Stimulated activated CD4-positive, alpha-beta T cell treated with anti-CD3 and anti-CD28 coated beads, Interleukin-2, amount 100 ng/mL, for 4 hours (primary cell): ENCODE results near the gene PPP2R2C.

ENCODE experiments used
- DNase-seq: peaks from one replicate; pipeline ENCODE4 v3.0.0-alpha.2; 2020; ENCODE audit warnings: low read depth

Gene PPP2R2C

DNA sequence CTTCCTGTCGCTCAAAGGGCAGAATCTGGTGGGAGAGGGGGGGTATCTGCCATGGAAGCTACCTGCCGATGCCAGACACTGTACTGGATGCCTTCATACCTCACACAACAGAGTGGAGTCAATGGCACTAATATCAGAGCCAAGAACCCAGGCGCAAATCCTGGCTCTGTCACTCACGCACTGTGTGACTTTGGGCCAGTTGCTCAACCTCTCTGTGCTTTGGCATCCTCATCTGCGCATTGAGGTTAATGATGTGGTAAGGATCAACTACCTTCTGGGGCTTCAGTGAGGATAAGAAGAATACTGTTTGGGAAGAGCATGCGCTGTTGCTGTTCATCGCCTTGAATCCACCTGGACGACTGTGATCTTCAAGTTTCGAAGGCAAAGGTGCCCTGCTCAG lies 70.6 kb downstream of the PPP2R2C start:
- DNase-seq: no peak

DNA sequence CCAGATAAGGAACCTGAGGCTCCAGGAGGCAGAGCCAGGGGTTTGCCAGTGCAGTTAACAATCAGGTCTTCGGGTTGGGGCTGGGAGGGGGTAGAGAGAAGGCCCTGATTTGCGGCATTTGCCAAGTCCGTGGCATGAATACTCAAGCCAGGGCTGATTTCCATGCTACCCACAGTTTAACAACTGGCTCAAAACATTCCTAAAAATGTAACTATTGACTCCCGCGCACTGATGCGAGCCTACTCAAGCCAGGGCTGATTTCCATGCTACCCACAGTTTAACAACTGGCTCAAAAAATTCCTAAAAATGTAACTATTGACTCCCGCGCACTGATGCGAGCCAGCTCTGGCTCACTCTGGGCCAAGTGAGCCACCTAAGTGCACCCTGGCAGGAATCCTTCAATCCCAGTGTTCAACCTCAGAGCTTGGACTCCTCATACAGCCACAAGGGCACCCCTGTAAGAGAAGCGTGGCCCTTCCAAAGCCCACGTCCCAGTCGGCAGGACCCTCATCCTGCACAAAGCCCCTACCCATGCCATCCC lies 75.6 kb downstream of the PPP2R2C start:
- DNase-seq: no peak

DNA sequence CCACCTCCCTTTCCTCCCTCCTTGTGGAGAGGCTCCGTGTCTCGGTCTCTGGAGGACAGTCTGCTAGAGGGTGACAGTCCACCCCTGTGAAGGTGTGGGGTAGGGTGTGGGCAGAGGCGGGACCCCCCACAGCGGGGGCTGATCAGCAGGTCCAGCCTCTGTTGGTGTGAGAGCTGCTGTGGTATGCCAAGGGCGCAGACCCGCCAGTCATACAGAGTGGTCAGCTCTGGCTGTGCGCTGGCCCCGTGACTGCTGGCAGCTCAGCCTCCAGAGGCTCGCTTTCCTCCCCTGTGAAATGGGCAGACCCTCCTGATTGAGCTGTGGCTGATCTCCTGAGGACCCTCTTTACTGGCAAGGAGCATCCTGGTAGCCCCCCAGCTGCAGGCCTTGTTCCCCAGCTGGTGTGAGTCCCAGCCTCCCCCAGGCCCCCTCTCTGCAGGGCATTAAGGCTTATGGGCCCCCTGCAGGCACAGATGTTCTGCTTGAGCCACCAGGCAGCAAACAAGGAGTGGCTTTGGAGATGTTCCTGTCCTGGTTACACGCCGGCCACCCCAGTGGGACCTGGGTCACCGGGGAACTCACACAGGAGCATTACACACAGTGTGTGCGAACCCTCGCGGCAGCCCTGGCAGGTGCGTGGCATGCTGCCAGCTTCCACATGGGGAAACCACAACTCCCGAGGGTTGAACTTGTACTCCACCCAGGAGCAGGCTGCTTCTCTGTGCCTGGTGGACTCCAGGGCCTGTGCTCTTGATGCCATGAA lies 76.8 kb downstream of the PPP2R2C start:
- DNase-seq: no peak

DNA sequence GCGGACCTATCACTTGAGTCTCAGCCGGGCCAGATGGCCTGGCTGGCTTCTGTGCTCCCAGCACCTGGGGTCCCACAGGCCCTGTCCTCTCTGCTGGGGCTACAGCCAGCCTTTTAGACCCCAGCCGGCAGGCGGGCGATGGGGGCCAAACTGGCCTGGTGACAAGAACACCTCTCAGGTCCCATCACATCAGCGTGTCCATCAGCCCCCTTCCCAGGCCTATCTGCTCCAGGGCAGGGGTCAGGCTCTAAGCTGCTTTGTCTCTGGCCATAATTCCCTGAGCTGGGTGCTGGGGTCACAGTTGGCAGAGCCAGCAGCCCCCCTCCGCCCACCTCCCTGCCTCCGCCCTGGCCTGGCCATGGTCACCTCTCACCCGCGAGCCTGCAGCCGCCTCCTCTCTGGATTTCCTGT lies 77.7 kb downstream of the PPP2R2C start:
- DNase-seq: no peak

DNA sequence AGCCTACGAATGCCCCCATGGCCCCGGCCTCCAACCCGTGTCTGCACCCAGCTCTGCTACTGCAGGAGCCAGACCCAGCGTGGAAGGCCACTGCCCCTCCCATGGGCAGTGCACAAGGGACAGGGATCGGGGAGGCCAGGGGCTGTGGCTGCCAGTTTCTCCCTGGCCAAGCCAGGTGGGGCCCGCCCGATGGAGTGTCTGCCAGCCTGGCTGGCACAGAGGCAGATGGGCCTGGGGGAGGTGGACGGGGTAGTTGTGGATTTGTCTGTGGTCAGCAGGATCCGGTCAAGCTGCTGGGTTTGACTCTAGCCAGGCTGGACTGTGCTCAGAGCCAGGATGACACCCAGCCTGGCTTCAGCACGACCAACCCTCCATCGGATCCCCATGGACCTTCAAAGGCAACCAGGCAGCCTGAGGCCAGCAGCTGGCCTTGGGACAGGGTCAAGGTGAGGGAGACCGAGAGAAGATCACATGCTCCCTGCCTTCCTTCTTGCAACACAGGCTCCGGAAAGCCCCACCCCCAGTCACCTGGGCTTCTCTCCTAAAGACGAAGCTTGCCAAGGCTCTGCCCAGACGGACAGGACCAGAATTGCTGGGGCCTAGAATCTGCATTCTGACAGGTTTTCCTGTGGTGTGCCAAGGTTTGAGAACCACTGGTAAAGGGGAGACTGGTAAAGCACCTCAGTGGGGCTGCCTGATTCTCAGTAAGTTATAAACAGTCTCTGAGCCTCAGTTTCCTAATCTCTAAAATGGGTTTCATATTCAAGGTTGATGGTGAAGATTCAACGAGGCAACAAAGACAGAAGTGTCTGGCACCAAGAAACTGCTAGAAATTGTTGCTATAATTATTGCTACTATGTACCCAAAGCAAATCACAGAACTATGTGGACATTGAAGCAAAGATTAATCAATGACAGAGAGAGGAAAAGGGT lies 78.6 kb downstream of the PPP2R2C start:
- DNase-seq: no peak

DNA sequence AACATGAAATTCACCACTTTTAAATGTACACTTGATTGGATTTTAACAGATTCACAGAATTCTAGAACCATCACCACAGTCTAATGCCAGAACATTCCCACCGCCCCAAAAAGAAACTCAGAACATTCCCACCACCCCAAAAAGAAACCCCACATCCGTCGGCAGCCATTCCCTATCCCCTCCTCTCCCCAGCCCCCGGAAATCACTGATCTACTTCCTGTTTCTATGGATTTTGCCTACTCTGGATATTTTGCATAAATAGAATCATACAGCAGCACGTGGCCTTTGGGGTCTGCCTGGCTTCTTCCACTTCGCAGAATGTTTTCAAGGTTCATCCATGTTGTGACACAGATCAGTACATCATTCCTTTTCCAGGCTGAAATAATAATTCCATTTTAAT lies 79.3 kb downstream of the PPP2R2C start:
- DNase-seq: no peak

DNA sequence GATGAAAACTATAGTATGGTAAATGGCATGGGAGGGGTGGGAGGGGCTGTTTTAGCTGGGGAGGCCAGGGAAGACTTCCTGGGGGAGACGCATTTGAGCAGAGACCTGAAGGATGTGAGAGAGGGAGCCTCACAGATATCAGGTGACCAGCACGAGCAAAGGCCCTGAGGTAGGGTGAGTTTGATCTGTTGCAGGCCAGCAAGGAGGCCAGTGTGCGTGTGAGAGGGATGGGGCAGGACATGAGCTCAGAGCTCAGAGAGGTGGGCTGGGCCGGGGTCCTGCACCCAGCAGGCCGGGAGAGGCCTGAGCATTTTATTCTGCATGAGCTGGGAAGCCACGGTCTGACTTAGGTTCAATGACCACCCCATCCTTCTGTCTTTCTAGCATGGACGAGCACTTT lies 80.0 kb downstream of the PPP2R2C start:
- DNase-seq: no peak

DNA sequence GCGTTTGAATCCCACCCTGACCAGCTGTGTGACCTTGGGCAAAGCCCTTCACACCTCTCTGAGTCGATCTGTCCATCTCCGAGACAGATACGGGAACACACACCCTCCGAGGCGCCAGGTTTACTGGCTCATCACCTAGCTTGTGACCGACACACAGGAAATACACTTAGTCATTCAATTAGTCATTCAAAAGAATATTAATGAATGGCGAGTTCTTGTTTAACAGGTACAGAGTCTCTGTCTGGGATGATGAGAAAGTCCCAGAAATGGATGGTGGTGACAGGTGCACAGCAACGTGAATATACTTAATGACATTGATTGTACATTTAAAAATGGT lies 80.6 kb downstream of the PPP2R2C start:
- DNase-seq: no peak

DNA sequence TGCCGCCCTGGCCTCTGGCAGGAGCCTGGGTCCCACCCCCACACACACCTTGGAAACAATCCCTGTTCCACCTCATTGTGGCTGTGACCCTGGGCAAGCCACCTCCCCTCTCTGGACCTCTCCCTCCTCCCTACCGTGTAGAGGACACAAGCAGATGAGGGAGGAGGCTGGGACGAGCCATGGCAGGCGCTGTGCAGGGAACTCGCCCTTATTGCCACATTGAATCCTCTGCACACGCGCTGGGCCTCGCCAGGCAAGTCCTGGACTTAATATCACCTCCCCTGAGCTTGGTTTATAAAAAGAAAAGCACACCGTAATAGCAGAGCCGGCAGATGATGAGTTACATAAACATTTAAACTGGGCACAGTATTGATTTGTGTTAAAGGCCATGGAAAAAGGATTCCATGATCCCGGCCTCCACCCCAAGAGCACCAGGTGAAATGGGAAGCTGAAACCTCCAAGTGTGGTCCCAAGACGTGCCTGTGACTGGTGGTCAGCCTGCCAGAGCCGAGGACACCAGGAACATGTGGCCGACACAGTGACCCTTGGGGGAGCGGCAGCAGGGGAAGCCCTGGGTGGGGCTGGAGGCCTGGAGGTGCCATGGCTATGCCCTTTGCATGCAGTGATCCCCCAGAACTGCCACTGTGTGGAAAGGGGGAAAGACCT lies 81.1 kb downstream of the PPP2R2C start:
- DNase-seq: no peak

DNA sequence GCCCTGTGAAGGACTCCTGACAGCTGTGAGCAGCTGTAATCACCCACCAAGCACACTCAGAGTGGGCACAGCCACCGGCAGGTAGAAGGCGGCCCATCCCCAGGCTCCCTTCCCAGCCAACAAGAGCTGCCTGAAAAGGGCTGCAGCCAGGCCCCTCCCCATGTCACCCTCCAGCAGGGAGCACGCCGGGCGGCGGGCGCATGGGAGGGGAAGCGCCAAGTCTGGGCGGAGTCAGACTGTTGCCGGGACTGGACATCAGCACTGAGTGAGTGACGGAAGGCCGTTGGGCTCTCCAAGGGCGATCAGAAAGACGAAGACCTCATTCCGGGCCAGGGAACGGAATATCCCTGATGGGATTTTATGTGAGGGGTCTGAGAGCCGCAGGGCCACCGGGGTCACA lies 82.1 kb downstream of the PPP2R2C start:
- no peak for DNase-seq

DNA sequence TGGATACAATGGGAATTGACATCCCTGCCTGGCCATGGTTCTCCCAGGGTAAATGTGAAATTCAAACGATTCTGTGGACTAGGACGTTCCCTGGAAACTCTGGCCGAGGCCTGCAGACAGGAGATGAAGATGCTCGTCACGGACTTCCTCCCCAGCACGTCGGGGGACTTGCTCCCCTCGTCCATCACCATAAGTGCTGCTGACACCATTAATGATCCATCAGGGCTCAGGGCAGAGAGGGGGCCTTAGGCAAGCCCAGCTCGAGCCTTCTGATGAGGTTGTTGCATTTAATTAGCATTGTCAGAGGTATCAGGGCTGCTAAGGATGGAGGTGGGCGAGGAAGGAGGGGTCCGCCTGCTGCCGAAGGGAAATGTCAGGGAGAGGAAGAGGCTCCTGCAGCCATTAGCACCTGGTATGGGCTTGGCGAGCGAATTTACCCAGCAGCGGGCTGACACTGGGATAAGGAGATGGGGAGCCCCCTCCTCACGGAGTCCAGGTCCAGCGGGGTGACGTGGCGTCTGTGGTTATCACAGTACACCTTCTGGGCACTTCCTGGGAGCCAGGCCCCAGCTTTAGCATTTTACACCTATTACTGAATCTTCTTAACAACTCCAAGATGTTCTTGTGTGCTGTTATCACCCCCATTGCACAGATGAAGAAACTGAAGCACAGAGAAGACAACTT lies 83.1 kb downstream of the PPP2R2C start:
- no peak for DNase-seq

DNA sequence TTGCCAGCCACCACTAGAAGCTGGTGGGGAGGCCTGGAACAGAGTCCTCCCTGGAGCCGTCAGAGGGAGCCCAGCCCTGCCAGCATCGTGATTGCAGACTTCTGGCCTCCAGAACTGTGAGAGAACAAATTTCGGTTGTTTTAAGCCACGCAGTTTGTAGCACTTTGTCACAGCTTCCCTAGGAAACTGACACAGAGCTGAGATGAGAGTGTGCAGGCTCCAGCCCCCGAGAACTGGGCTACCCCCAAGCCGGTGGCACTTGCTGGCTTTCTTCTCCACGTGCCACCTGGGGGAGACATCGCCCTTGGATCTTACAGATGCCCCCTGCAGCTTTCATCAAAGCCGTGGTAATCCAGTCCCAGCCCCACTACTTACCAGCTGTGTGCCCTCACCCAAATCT lies 83.7 kb downstream of the PPP2R2C start:
- no peak for DNase-seq

DNA sequence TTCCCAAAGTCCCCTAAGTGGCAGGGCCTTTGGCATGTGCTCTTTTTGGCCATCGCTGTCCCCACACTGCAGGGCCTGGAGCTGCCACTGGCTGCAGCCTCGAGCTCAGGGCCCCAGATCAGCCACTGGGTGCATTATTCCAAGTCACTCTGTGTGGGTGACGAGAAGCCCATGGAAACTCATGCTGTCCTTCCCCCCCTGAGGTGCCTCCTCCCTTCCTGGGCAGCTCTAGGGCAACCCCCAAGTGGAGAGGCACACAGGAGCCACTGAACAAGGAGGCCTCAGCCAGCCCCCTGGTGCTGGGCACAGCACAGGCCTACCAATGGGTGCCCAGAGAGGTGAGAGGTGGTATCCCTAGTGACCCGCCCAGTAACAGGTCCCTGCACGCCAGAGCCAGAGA lies 84.5 kb downstream of the PPP2R2C start:
- no peak for DNase-seq

DNA sequence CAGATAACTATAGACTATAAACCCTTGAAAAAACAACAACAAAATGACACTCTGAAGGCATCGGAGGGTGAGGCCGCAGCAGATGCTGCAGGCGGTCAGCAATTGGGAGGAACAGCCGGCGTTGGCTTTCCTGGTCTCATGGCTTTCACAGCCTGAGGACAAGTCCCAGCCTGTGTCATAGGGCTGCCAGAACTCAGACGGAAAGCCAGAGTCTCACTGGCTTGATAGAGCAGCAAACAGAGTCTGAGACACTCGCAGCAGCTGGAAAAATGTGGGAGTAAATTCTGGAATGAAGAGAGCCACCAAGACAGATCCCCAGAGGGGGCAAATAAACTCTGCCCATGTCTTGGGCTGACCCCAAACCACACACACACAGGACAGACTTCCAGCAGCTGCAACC lies 86.3 kb downstream of the PPP2R2C start:
- DNase-seq: no peak

DNA sequence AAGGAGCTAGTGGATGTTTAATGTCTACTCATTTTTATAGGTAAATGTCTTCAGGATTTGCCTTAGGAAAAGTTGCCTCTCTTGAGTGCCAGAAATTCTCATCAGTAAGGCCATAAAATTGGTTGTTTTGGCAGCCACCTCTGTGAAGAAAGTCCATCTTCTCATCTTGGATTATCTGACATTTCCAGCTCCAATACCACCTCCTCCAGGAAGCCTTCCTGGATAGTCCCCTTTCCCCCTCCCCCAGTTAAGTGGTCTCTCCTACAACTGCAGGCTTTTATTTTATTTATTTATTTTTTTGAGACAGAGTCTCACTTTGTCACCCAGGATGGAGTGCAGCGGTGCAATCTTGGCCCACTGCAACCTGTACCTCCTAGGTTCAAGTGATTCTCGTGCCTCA lies 87.1 kb downstream of the PPP2R2C start:
- DNase-seq: no peak

DNA sequence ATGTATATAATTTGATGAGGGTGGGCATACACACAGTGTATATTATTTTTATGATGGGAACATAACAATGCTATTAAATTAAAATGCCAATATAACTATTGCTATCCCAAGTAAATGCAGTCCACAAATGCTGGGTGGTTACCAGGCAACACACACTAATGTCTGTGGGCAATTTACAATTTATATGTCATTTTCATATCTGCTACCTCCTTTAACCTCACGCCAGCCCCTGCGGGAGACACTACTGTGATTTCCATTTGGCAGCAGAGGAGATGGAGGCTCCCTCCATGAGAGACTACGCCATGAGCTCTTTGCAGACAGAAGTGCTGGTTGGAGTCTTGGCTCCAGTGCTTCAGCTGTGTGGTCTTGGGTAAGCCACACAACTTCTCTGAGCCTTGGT lies 87.9 kb downstream of the PPP2R2C start:
- DNase-seq: no peak

DNA sequence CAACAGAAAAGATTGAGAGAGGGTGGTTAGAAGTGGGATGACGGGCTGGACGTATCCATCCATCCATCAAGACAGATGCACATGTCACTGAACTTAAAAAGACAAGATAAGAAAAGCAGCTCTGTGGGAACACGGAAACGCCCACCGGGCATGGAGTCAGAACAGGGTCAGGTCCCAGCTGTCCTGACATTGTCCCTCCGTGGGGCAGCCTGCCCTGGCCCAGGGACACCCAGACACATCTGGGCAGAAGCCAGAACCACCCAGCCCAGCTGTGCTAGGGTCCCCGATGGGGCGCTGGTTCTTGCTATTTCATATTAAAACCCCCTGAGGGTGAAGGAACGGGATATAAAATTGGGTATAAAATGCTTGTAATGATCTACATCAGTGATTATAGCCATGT lies 88.5 kb downstream of the PPP2R2C start:
- no peak for DNase-seq

DNA sequence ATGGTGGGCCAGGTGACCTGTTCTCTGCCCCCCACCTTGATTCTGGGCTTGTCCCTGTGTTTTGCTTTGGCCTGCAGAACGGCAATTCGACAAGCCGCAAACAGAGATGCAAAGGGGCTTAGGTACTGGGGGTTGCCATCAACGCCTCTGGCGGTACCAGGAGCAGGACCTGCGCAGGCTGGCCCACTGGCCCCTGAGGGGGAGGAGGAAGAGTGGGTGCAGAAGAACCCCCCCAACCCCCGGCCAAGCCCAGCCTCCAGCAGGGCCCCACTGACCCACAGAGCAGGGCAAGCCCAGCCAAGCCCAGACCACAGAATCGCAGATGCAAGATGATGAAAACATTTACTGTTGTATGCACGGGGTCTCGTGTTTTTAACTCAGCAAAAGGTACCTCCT lies 89.4 kb downstream of the PPP2R2C start:
- no peak for DNase-seq

DNA sequence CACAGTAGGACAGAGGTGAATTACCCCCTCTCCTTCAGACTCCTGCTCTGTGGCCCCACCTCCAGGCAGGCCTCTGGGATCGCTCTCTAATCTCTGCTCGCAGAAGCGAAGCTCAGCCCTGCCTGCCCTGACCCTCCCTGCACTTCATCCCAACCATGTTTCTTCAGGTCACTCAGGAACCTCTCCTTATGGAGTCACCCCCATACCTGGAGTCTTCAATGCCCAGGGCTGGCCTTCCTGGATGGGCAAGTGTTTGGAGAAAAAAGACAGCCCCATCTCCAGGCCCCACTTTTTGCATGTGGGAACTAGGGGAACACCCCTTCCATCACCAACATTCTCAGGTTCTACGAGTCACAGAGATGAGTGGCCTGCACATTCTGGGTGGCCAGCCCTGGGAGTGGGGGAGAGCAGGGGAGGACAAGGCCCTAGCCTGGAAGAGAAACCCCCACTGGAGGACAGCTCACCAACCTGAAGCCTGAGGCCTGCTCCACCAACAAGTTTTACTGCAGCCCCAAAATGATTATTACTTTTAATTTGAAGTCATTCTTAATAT lies 90.8 kb downstream of the PPP2R2C start:
- no peak for DNase-seq

DNA sequence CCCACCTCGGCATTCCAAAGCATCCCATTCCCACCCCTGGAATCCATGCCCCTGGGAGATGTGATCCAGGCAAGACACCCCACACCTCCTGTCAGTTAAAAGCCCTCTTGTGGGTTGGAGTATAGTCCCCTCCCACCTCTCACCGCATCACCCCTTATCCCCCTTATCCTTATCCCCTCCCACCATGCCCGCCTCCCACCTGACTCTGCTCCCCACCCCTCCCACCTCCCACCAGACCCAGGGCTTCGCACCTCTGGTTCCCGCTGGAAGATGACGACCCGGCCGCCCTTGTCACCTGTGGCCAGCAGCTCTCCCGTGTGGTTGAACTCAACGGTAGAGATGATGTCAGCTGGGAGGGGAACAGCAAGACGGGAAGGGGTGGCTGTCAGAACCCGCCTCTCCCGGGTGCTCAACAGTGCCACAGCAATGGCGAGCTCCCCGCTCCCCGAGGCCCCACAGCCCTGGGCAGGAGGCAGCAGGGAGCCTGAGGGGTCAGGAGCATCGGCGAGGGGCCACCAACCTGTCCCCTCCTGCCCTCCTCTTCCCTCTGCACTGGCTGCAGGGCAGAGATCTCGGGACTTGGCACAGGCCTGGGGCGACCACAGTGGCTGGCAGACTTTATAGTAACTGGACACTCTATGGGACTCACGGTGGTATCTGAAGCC lies 91.5 kb downstream of the PPP2R2C start:
- no peak for DNase-seq
